Neural progenitor cell (in vitro differentiated cells): ENCODE results near the gene ENTPD2. TPM values are rescaled to one million over a fixed set of nuclear protein-coding genes. Genes with fewer than 3 reads are reported as not detected.
A peak's percentile ranks its signal among the peaks of the same experiment; 100 is the strongest.

ENCODE experiments used
- DNase-seq: peaks from one replicate; pipeline ENCODE4 v3.0.0-alpha.2; 2016; ENCODE audit warnings: low spot score
- H2AFZ ChIP-seq: fragments of 200-600 bp; sonication (generic); replicated peaks from 2 replicates; pipeline ENCODE4 v1.6.1; 2016; ENCODE audit warnings: antibody characterized with exemption
- H3F3A ChIP-seq: fragments of 200-600 bp; sonication (generic); 2 replicates; pipeline ENCODE4 v1.6.1; 2016; ENCODE audit warnings: antibody characterized with exemption, low read depth
- H3K27ac ChIP-seq: fragments of 200-600 bp; sonication (generic); 2 replicates; pipeline ENCODE4 v1.5.1; 2016; ENCODE audit warnings: mild to moderate bottlenecking
- H3K27me3 ChIP-seq: fragments of 200-600 bp; sonication (generic); 2 replicates; pipeline ENCODE4 v1.6.1; 2016; ENCODE audit warnings: mild to moderate bottlenecking, moderate library complexity
- H3K36me3 ChIP-seq: fragments of 200-600 bp; sonication (generic); 2 replicates; pipeline ENCODE4 v1.5.1; 2016
- H3K4me1 ChIP-seq: fragments of 200-600 bp; sonication (generic); 2 replicates; pipeline ENCODE4 v1.6.1; 2016; ENCODE audit warnings: mixed run types
- H3K4me2 ChIP-seq: fragments of 200-600 bp; sonication (generic); 2 replicates; pipeline ENCODE4 v1.6.1; 2016
- H3K4me3 ChIP-seq: fragments of 200-600 bp; sonication (generic); 2 replicates; pipeline ENCODE4 v1.5.1; 2016
- H3K79me2 ChIP-seq: fragments of 200-600 bp; sonication (generic); 2 replicates; pipeline ENCODE4 v1.6.1; 2016; ENCODE audit warnings: low read depth
- H3K9ac ChIP-seq: fragments of 200-600 bp; sonication (generic); 2 replicates; pipeline ENCODE4 v1.6.1; 2016
- H3K9me3 ChIP-seq: fragments of 200-600 bp; sonication (generic); 2 replicates; pipeline ENCODE4 v1.5.1; 2016; ENCODE audit warnings: low read depth
- H4K20me1 ChIP-seq: fragments of 200-600 bp; sonication (generic); 2 replicates; pipeline ENCODE4 v1.6.1; 2016; ENCODE audit warnings: low read depth
- H3K27ac Mint-ChIP-seq: 3 replicates; pipeline ENCODE4 v1.8.0; 2021; ENCODE audit warnings: mixed read lengths
- H3K27me3 Mint-ChIP-seq: 2 replicates; pipeline ENCODE4 v1.8.0; 2022; ENCODE audit warnings: low read depth, mild to moderate bottlenecking, inconsistent platforms, moderate library complexity, mixed read lengths; ENCODE audit not compliant: insufficient read depth
- H3K36me3 Mint-ChIP-seq: 3 replicates; pipeline ENCODE4 v1.8.0; 2021; ENCODE audit warnings: mixed read lengths
- H3K4me1 Mint-ChIP-seq: 3 replicates; pipeline ENCODE4 v1.8.0; 2021; ENCODE audit warnings: mixed read lengths
- H3K4me3 Mint-ChIP-seq: 3 replicates; pipeline ENCODE4 v1.8.0; 2021; ENCODE audit warnings: mild to moderate bottlenecking, moderate library complexity, mixed read lengths
- H3K9me3 Mint-ChIP-seq: 3 replicates; pipeline ENCODE4 v1.8.0; 2020; ENCODE audit warnings: mixed read lengths
- EZH2 ChIP-seq: fragments of 200-600 bp; sonication (generic); IDR thresholded peaks from 2 replicates; pipeline ENCODE4 v1.6.1; 2017; ENCODE audit warnings: antibody characterized with exemption, mild to moderate bottlenecking, moderate library complexity
- EZH2phosphoT487 ChIP-seq: fragments of 200-600 bp; sonication (generic); IDR thresholded peaks from 2 replicates; pipeline ENCODE4 v1.6.1; 2017; ENCODE audit warnings: antibody characterized with exemption
- total RNA-seq: library from RNA; depleted of rRNA; stranded (reverse); fragments of >200 nt; gene quantifications from 2 replicates; pipeline ENCODE4 v1.2.3, GENCODE V29; 2015; ENCODE audit warnings: low replicate concordance
- TF ChIP-seq, protein P1 (sequence below): fragments of 200-600 bp; sonication (generic); IDR thresholded peaks from 2 replicates; pipeline ENCODE4 v1.5.1; 2017; ENCODE audit warnings: antibody characterized with exemption, mild to moderate bottlenecking

The ENTPD2 gene
- total RNA-seq, 1 donor from 2014 or later, result not detected

- Histone ChIP-seq H2AFZ (peak overlapping the region; percentile 95), H4K20me1 (peaks cover 64% of the 10 kb centered on the region), H3K79me2 (no peaks in the 10 kb centered on the region), H3K27ac (no peak overlapping the region), H3K4me3 (peak overlapping the region; percentile 72), H3K36me3 (no peaks in the 10 kb centered on the region), H3K27me3 (peaks cover 62% of the 10 kb centered on the region), H3K4me2 (peak overlapping the region; percentile 96), H3K4me1 (peaks cover 6% of the 10 kb centered on the region), H3K9me3 (no peaks in the 10 kb centered on the region), H3F3A (peaks cover 5% of the 10 kb centered on the region), H3K9ac (no peak overlapping the region)
- H3K27ac Mint-ChIP-seq, result no peak overlapping the region
- TF ChIP-seq, protein P1, sequence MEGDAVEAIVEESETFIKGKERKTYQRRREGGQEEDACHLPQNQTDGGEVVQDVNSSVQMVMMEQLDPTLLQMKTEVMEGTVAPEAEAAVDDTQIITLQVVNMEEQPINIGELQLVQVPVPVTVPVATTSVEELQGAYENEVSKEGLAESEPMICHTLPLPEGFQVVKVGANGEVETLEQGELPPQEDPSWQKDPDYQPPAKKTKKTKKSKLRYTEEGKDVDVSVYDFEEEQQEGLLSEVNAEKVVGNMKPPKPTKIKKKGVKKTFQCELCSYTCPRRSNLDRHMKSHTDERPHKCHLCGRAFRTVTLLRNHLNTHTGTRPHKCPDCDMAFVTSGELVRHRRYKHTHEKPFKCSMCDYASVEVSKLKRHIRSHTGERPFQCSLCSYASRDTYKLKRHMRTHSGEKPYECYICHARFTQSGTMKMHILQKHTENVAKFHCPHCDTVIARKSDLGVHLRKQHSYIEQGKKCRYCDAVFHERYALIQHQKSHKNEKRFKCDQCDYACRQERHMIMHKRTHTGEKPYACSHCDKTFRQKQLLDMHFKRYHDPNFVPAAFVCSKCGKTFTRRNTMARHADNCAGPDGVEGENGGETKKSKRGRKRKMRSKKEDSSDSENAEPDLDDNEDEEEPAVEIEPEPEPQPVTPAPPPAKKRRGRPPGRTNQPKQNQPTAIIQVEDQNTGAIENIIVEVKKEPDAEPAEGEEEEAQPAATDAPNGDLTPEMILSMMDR, result no peak
- peak; percentile 49 for TF ChIP-seq EZH2
- peak; percentile 42 for TF ChIP-seq EZH2phosphoT487
- peak overlapping the region; percentile 87 for H3K4me3 Mint-ChIP-seq
- no peaks in the 10 kb centered on the region for H3K9me3 Mint-ChIP-seq
- peaks cover 32% of the 10 kb centered on the region for H3K27me3 Mint-ChIP-seq
- peak; percentile 76 for DNase-seq
- H3K36me3 Mint-ChIP-seq, result no peaks in the 10 kb centered on the region
- peaks cover 4% of the 10 kb centered on the region for H3K4me1 Mint-ChIP-seq
Measured at GRCh38 chr9:137045294-137046087, 8.4 kb downstream of the ENTPD2 start.

- peaks cover 53% of the 10 kb centered on the region for H3K27me3 ChIP-seq
- peaks cover 6% of the 10 kb centered on the region for H3K4me1 ChIP-seq
- no peaks in the 10 kb centered on the region for H3K36me3 Mint-ChIP-seq
- no peaks in the 10 kb centered on the region for H3K9me3 ChIP-seq
- no peak overlapping the region for H3K27ac Mint-ChIP-seq
- no peak overlapping the region for H2AFZ ChIP-seq
- H4K20me1 ChIP-seq, result peaks cover 58% of the 10 kb centered on the region
- H3K4me3 Mint-ChIP-seq, result peak overlapping the region; percentile 80
- H3K79me2 ChIP-seq, result no peaks in the 10 kb centered on the region
- H3K9me3 Mint-ChIP-seq, result no peaks in the 10 kb centered on the region
- TF ChIP-seq, protein P1, result no peak
- TF ChIP-seq EZH2phosphoT487, result peak; percentile 12
- H3K9ac ChIP-seq, result no peak overlapping the region
- DNase-seq, result no peak
- no peak overlapping the region for H3K27ac ChIP-seq
- H3F3A ChIP-seq, result peaks cover 5% of the 10 kb centered on the region
- peaks cover 28% of the 10 kb centered on the region for H3K27me3 Mint-ChIP-seq
- peak overlapping the region; percentile 96 for H3K4me2 ChIP-seq
- H3K4me3 ChIP-seq, result peak overlapping the region; percentile 72
- H3K36me3 ChIP-seq, result no peaks in the 10 kb centered on the region
- peaks cover 4% of the 10 kb centered on the region for H3K4me1 Mint-ChIP-seq
Measured at GRCh38 chr9:137044502-137045177, 9.2 kb downstream of the ENTPD2 start.

- no peak overlapping the region for H3K4me3 ChIP-seq
- no peaks in the 10 kb centered on the region for H3K36me3 Mint-ChIP-seq
- DNase-seq, result no peak
- H3K4me1 ChIP-seq, result peaks cover 6% of the 10 kb centered on the region
- peaks cover 4% of the 10 kb centered on the region for H3K4me1 Mint-ChIP-seq
- no peaks in the 10 kb centered on the region for H3K36me3 ChIP-seq
- H3K9ac ChIP-seq, result no peak overlapping the region
- H3K27me3 Mint-ChIP-seq, result peaks cover 23% of the 10 kb centered on the region
- no peaks in the 10 kb centered on the region for H3K9me3 Mint-ChIP-seq
- H3K27ac ChIP-seq, result no peak overlapping the region
- H3F3A ChIP-seq, result peaks cover 5% of the 10 kb centered on the region
- H3K9me3 ChIP-seq, result no peaks in the 10 kb centered on the region
- H3K79me2 ChIP-seq, result no peaks in the 10 kb centered on the region
- no peak for TF ChIP-seq EZH2phosphoT487
- TF ChIP-seq, protein P1, result no peak
- TF ChIP-seq EZH2, result no peak
- no peak overlapping the region for H2AFZ ChIP-seq
- H3K4me3 Mint-ChIP-seq, result peak overlapping the region; percentile 80
- H3K27ac Mint-ChIP-seq, result no peak overlapping the region
- no peak overlapping the region for H3K4me2 ChIP-seq
- H3K27me3 ChIP-seq, result peaks cover 47% of the 10 kb centered on the region
- peaks cover 52% of the 10 kb centered on the region for H4K20me1 ChIP-seq
Measured at GRCh38 chr9:137044037-137044436, 9.8 kb downstream of the ENTPD2 start.
